Amniotic stem cell (primary cell): ENCODE measurements around the gene PLXNA3.

ENCODE experiments used
- DNase-seq: peaks from one replicate; lab custom pipeline; 2025; lab: John Stamatoyannopoulos, UW

PLXNA3 gene

DNA sequence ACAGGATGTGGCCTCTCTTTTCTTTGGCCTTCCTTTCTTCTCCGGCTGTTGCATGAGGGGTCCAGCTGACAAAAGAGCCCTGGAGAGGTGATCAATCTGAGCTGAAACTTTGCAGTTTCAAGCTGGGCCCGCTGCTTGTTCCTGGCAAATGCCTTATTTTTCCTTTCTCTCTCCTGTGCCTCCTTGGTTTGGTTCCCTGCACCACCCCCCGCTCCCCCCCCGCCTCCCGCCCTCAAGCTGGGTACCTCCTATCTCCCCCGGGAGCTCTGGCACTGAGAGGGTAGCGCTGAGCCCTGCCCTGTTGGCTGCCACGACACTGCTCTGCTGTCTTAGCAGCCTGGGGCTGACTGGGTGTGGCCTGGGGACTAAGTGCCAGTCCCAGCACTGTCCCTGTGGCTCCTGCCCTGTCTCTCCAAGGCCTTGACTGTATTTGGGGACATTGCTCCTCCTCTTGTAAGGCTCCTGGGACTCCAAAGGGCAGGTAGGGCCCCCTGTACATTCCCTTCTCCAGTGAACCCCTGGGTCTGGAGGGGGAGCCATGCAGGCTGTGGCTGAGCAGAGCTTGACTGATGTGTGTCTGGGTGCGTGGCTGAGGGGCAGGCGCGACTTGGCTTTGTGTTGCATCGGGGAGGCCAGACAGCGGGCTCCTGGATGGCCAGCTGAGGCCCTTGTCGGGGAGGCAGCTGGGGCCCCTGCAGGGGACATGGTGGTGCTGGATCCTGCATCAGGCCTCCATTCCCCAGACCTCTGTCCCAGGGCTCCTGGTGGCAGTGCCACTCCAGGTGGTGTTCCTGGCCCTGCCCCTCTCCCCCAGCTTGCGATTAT lies 1.1 kb downstream of the PLXNA3 start:
- no peak for DNase-seq

- no peak for DNase-seq
Observed at GRCh38 chrX:154459832-154460231, 1.8 kb downstream of the PLXNA3 start.

- no peak for DNase-seq
Observed at GRCh38 chrX:154460326-154460725, 2.2 kb downstream of the PLXNA3 start.

- no peak for DNase-seq
Observed at GRCh38 chrX:154462396-154462795, 4.3 kb downstream of the PLXNA3 start.

- DNase-seq, result no peak
Observed at GRCh38 chrX:154463611-154464220, 5.6 kb downstream of the PLXNA3 start.

DNA sequence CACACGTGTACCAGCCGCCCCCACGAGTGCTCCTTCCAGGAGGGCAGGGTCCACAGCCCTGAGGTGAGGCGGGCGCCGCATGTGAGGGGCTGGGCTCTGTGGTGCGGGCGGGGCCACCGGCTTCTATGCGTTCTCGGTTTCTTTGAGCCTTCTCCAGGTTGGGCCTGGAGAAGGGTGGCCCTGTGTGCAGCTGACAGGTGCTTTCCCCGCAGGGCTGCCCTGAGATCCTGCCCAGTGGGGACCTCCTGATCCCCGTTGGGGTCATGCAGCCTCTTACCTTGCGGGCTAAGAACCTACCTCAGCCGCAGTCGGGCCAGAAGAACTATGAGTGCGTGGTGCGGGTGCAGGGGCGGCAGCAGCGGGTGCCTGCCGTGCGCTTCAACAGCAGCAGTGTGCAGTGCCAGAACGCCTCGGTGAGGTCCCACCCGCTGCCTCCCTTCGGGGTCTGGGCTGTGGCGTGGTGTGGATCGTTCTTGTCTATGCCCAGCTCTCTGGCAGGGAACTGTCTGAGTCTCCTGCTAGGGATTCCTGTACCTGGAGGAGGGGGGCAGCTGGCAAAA lies 6.8 kb downstream of the PLXNA3 start:
- no peak for DNase-seq

GRCh38 chrX:154465601-154466000 lies 7.5 kb downstream of the PLXNA3 start:
- no peak for DNase-seq

DNA sequence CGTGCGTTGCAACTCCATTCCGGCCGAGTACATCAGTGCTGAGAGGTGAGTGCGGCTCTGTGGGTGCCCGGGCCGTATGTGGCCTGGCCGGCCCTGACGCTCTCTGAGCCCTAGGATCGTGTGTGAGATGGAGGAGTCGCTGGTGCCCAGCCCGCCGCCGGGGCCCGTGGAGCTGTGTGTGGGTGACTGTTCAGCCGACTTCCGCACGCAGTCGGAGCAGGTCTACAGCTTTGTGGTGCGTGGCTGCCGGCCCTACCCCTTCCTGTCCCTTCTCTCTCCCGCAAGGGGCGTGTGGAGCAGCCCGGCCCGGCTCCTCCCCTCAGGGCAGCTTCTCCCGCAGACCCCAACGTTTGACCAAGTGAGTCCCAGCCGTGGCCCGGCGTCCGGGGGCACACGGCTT lies 8.0 kb downstream of the PLXNA3 start:
- DNase-seq, result no peak

- DNase-seq, result no peak
Observed at GRCh38 chrX:154466907-154467306, 8.8 kb downstream of the PLXNA3 start.

DNA sequence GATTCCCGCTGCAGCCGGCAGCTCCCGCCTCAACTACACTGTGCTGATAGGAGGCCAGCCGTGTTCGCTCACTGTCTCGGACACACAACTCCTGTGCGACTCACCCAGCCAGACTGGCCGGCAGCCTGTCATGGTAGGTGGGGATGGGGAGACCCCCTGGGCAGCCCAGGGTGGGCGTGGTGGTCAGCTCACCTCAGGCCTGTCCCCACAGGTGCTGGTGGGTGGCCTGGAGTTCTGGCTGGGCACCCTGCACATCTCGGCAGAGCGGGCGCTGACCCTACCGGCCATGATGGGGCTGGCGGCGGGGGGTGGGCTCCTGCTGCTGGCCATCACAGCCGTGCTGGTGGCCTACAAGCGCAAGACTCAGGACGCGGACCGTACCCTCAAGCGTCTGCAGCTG lies 9.5 kb downstream of the PLXNA3 start:
- no peak for DNase-seq

DNA sequence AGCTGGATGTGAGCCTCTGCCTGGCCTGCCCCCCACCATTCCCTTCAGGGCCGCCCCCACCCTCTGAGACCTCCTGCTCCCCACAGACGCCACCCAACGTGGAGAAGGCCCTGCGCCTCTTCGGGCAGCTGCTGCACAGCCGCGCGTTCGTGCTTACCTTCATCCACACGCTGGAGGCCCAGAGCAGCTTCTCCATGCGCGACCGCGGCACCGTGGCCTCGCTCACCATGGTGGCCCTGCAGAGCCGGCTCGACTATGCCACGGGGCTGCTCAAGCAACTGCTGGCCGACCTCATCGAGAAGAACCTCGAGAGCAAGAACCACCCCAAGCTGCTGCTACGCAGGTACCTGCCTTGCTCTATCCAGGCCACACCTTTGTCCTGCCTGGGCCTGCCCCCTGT lies 10.1 kb downstream of the PLXNA3 start:
- DNase-seq, result no peak

DNA sequence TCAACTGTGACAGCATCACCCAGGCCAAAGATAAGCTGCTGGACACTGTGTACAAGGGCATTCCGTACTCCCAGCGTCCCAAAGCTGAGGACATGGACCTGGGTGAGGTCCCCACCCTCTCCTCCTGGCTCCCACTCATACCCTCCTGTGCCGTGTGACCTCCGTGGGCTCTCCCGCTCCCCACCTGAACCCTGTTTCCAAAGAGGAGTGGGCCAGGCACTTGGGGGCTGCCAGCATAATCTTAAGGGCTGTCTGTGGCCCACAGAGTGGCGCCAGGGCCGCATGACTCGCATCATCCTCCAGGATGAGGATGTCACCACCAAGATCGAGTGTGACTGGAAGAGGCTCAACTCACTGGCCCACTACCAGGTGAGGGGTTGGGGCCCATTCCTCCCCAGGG lies 11.0 kb downstream of the PLXNA3 start:
- no peak for DNase-seq

- DNase-seq, result no peak
Observed at GRCh38 chrX:154469880-154470279, 11.8 kb downstream of the PLXNA3 start.

DNA sequence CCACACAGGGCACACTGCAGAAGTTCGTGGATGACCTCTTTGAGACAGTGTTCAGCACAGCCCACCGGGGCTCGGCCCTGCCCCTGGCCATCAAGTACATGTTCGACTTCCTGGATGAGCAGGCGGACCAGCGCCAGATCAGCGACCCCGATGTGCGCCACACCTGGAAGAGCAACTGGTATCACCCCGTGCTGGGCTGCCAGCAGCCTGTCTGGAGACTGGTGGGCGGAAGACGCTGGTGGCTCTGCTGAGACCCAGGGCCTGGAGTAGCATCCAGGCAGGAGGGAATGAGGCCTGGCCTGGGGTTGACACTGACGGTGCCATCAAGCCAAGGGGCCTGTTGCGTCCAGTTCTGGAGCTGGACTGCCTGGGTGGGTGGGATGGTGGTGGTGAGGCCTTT lies 12.4 kb downstream of the PLXNA3 start:
- no peak for DNase-seq

DNA sequence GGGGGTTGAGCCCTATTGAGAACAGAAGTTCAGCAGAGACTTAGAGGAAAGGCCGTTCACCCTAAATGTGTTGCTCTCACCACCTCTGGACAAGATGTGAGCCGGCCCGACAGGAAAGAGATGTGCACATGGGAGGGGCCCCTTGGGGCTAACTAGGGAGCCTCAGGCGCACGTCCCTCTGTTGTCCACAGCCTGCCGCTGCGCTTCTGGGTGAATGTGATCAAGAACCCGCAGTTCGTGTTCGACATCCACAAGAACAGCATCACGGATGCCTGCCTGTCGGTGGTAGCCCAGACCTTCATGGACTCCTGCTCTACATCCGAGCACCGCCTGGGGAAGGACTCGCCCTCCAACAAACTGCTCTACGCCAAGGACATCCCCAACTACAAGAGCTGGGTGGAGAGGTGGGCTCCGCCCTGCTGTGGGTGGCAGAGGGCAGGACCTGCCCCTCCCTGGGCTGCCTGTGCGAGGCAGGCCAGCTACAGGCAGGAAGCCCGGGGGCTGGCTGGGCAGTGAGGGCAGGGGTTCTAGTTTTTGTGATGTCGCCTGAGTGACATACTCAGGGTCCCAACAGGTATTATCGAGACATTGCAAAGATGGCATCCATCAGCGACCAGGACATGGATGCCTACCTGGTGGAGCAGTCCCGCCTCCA lies 13.0 kb downstream of the PLXNA3 start:
- DNase-seq, result no peak

GRCh38 chrX:154471839-154472684 lies 14.0 kb downstream of the PLXNA3 start:
- no peak for DNase-seq

DNA sequence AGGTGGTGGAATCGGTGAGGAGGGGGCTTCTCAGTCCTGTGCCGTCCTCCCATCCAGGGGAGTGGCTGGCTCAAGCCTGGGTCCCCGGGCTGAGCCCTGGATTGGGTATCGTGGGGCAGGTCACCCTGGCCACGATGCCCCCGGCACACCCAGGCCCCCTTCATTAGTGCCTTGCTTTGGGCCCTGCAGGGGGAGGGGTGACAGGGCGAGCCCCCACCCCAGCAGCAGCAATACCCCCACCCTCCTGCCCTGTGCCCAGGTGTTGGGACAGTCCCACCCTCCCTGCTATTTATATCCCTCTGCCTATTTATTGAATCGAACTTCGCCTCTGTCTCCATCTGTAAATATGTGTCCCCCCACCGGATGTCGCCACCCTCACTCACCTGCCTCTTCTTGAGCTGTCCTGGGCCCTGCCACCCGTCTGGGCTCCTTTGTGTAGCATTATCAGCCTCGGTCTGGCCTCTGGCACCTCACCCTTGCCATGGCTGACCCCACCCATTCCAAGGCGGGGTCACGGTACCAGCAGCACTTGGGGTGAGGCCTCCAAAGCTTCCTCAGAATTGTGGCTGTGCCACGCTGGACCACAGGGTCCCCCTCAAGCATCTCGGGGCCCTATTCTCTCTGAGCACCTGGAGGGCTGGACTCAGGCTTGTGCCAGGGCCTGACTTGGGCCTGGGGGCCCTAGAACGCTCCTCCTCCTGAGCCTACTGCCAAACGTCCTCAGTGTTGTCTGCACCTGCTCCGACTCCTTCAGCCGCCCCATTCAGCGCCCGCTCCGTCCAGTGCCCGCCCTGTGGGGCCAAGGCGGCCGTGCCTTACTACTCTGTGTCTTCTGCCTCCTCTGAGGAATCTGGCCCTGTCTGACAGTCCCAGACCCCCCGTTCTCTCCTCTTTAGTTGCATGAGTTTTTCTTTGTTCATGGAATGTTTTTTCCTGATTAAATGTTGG lies 14.9 kb downstream of the PLXNA3 start:
- DNase-seq, result no peak

DNA sequence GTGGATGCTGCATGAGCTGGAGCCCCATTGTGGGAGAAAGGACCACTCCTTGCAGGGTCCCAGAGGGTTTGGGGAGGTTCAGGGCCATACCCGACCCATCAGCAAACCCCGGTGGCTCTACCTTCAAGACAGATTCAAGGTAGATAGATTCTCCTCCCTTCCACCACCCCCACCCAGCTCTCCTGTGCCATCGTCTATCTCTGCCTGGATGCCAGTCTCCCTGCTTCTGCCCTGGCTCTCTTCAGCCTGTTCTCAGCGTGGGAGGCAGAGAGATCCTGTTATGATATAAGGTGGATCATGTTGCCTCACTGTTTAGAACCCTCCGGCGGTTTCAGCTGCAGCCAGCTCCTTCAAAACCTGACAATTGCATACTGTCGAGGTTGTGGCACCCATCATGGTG lies 15.6 kb downstream of the PLXNA3 start:
- no peak for DNase-seq

DNA sequence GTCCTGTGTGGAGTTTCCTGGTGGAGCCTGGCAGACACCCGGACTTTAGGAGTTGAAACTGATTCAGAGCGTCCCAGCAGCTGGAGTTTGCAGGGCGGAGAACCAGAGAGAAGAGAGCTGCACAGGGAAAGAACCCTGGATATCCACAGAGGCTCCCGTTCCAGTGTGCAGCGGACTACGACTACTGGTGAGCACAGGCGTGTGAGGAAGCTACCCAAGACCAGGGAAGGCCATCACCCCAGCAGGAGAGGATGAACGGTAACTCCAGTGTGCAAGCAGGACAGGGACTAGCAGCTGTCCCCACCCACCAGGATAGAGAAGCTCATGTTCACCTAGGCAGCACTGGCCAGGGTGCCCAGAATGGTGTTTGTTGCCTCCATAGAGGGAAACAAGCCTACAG lies 18.7 kb downstream of the PLXNA3 start:
- no peak for DNase-seq

GRCh38 chrX:154477891-154478477 lies 19.9 kb downstream of the PLXNA3 start:
- no peak for DNase-seq
